HCT116 (cell line): Measurements from ENCODE around the gene DLG2.

Experiments
- CTCF ChIP-seq, 3 experiments: fragments of 200-600 bp in 1 of 3; sonication (generic) in 1 of 3; IDR thresholded peaks in 2 of 3; conservative IDR thresholded peaks in 1 of 3; 2 replicates each; pipeline ENCODE4 v1.5.1; 2012 to 2017; ENCODE audit warnings: low read depth in 2 of 3, low read length in 2 of 3, antibody characterized with exemption in 1 of 3, borderline replicate concordance in 1 of 3, control low read depth in 1 of 3, mild to moderate bottlenecking in 1 of 3, mixed read lengths in 1 of 3, mixed run types in 1 of 3, moderate library complexity in 1 of 3; ENCODE audit not compliant: insufficient read depth in 1 of 3
- EZH2 ChIP-seq: fragments of 200-600 bp; sonication (generic); IDR thresholded peaks from 2 replicates; pipeline ENCODE4 v1.6.1; 2017; ENCODE audit warnings: antibody characterized with exemption, mixed run types
- EZH2phosphoT487 ChIP-seq: fragments of 200-600 bp; IDR thresholded peaks from 2 replicates; pipeline ENCODE4 v1.6.1; 2018; ENCODE audit warnings: antibody characterized with exemption, borderline replicate concordance
- FOSL1 ChIP-seq: IDR thresholded peaks from 2 replicates; pipeline ENCODE4 v1.6.1; 2012; ENCODE audit warnings: low read depth
- JUND ChIP-seq: IDR thresholded peaks from 2 replicates; pipeline ENCODE4 v1.6.1; 2012
- MAX ChIP-seq: IDR thresholded peaks from 2 replicates; pipeline ENCODE4 v1.6.1; 2012
- POLR2A ChIP-seq: IDR thresholded peaks from 2 replicates; pipeline ENCODE4 v1.7.0; 2011; ENCODE audit warnings: borderline replicate concordance; ENCODE audit not compliant: insufficient read depth, insufficient read length; ENCODE audit errors: extremely low read depth
- POLR2AphosphoS5 ChIP-seq: IDR thresholded peaks from 2 replicates; pipeline ENCODE4 v1.6.1; 2011; ENCODE audit warnings: mild to moderate bottlenecking, low read depth, low read length, moderate library complexity
- RAD21 ChIP-seq: IDR thresholded peaks from 2 replicates; pipeline ENCODE4 v1.6.1; 2012; ENCODE audit warnings: low read depth, mild to moderate bottlenecking
- REST ChIP-seq: IDR thresholded peaks from 2 replicates; pipeline ENCODE4 v1.6.1; 2012; ENCODE audit warnings: low read depth
- SIN3A ChIP-seq: IDR thresholded peaks from 2 replicates; pipeline ENCODE4 v1.6.1; 2012; ENCODE audit warnings: low read depth
- SP1 ChIP-seq: IDR thresholded peaks from 2 replicates; pipeline ENCODE4 v1.6.1; 2012; ENCODE audit warnings: low read depth
- ZFX ChIP-seq: fragments of 450-650 bp; IDR thresholded peaks from 2 replicates; pipeline ENCODE4 v1.6.1; 2017
- ZNF274 ChIP-seq: fragments of 200-500 bp; sonication (Bioruptor generic); IDR thresholded peaks from 2 replicates; pipeline ENCODE4 v1.6.1; 2014; ENCODE audit warnings: mild to moderate bottlenecking, low read depth, low read length, inconsistent platforms

DNA sequence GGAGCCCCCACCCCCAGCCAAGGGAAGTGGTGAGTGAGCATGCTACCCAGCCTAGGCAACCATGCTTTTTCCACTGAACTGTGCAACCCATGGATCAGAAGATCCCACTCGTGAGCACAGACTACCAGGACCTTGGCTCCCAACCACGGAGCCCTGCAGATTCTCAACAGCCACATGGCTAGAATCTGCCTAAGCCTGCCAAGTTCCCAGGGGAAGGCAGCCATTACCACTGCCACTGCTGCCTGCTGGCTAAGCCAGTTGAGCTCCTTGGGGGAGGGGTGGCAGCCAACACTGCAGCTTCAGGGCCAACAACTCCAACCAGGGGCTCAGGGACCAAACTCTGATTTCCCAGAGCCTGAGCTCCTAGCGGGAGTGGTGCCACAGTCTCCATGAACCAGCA, 195.8 kb downstream of the DLG2 start:
- no peak for TF ChIP-seq EZH2phosphoT487
- no peak for TF ChIP-seq CTCF (IDR thresholded peaks at IDR 0.05 in 2 of 3, conservative IDR thresholded peaks at IDR 0.05 in 1 of 3; ENCODE audit: borderline replicate concordance in 1 of 3, insufficient read depth in 1 of 3, low read depth in 2 of 3, low read length in 2 of 3)
- no peak for TF ChIP-seq POLR2AphosphoS5
- no peak for TF ChIP-seq SIN3A
- TF ChIP-seq FOSL1: no peak
- no peak for TF ChIP-seq RAD21
- no peak for TF ChIP-seq MAX
- no peak for TF ChIP-seq ZNF274
- TF ChIP-seq REST: no peak
- no peak for TF ChIP-seq POLR2A
- TF ChIP-seq JUND: no peak
- no peak for TF ChIP-seq EZH2
- no peak for TF ChIP-seq ZFX
- no peak for TF ChIP-seq SP1
